Measurements from ENCODE around the gene ZNF496.

DNA sequence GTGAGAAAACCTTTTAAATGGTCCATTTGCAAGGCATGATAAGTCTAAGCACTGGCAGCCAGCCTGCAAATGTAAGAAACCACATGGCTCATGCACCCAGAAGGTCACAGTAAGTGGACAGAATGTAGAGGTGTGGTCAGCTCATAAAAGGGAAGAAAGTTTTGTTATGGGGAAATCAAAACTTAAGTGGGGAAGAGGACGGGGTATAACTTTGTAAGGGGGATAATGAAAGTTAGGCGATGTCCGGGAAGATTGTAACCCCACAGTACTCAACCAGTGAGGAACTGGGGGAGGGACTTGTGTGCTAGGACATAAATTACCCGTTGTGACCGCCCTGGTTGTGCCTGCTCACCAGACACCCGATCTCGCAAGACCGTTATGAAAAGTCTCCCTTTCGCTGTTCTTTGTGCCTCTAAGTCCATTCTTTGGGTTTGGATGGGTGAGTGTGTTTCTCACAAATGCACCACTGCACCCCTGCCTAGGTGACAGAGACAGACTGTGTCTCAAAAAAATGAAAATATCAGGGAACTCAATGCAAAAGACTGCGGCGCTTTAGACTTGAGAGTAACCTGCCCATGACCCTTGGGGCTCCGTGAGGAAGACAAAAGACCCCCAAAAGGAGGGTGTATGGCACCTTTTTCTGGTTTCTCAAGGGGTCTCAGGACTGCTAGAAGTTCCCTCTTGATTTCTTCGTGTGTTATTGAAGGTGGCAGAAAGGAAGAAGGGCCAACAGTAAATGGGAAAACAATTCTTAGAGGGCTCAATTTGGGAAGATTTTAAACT, 28.6 kb upstream of the ZNF496 start:
- no peak for TF ChIP-seq SP1 (IDR thresholded peaks at IDR 0.05)
- no peak for TF ChIP-seq FOXK2 (IDR thresholded peaks at IDR 0.05)
- no peak for TF ChIP-seq HDGF (IDR thresholded peaks at IDR 0.05; ENCODE audit: borderline replicate concordance)
- TF ChIP-seq SUZ12 (IDR thresholded peaks at IDR 0.05): no peak
- TF ChIP-seq L3MBTL2 (conservative IDR thresholded peaks at IDR 0.05): no peak
- no peak for TF ChIP-seq ZNF384 (IDR thresholded peaks at IDR 0.05)
- TF ChIP-seq FOXA1 (IDR thresholded peaks at IDR 0.05): no peak
- TF ChIP-seq LEF1 (IDR thresholded peaks at IDR 0.05; ENCODE audit: borderline replicate concordance): no peak
